SJSA1 (cell line): ENCODE measurements around the gene DNLZ. TPM values are rescaled to one million over a fixed set of nuclear protein-coding genes. Genes with fewer than 3 reads are reported as not detected.

ENCODE experiments used
- DNase-seq, 2 experiments: peaks; one replicate each; pipeline ENCODE4 v3.0.0-alpha.2; 2015 to 2020; ENCODE audit warnings: low spot score in 2 of 2, low read depth in 1 of 2
- H3K27ac ChIP-seq: fragments of 250-450 bp; sonication (Bioruptor Pico); 2 replicates; pipeline ENCODE4 v1.5.1; 2020; ENCODE audit warnings: mild to moderate bottlenecking, moderate library complexity
- H3K27me3 ChIP-seq: fragments of 250-450 bp; sonication (Bioruptor Pico); replicated peaks from 2 replicates; pipeline ENCODE4 v1.5.1; 2020; ENCODE audit warnings: mild to moderate bottlenecking, moderate library complexity
- H3K36me3 ChIP-seq: fragments of 250-450 bp; sonication (Bioruptor Pico); 2 replicates; pipeline ENCODE4 v1.5.1; 2020; ENCODE audit warnings: mild to moderate bottlenecking
- H3K4me1 ChIP-seq: fragments of 250-450 bp; sonication (Bioruptor Pico); replicated peaks from 2 replicates; pipeline ENCODE4 v1.6.1; 2021; ENCODE audit warnings: mild to moderate bottlenecking
- H3K4me3 ChIP-seq: fragments of 250-450 bp; sonication (Bioruptor Pico); 2 replicates; pipeline ENCODE4 v1.5.1; 2020; ENCODE audit warnings: mild to moderate bottlenecking
- H3K9me3 ChIP-seq: fragments of 250-450 bp; sonication (Bioruptor Pico); replicated peaks from 2 replicates; pipeline ENCODE4 v1.5.1; 2020; ENCODE audit warnings: mild to moderate bottlenecking
- total RNA-seq: library from RNA; depleted of rRNA; stranded (reverse); fragments of >200 nt; shearing (Covaris generic); gene quantifications from 2 replicates; pipeline ENCODE4 v1.2.3, GENCODE V29; 2014

Gene DNLZ
- total RNA-seq, 1 experiment from 2014 or later, result 43.0 TPM

DNA sequence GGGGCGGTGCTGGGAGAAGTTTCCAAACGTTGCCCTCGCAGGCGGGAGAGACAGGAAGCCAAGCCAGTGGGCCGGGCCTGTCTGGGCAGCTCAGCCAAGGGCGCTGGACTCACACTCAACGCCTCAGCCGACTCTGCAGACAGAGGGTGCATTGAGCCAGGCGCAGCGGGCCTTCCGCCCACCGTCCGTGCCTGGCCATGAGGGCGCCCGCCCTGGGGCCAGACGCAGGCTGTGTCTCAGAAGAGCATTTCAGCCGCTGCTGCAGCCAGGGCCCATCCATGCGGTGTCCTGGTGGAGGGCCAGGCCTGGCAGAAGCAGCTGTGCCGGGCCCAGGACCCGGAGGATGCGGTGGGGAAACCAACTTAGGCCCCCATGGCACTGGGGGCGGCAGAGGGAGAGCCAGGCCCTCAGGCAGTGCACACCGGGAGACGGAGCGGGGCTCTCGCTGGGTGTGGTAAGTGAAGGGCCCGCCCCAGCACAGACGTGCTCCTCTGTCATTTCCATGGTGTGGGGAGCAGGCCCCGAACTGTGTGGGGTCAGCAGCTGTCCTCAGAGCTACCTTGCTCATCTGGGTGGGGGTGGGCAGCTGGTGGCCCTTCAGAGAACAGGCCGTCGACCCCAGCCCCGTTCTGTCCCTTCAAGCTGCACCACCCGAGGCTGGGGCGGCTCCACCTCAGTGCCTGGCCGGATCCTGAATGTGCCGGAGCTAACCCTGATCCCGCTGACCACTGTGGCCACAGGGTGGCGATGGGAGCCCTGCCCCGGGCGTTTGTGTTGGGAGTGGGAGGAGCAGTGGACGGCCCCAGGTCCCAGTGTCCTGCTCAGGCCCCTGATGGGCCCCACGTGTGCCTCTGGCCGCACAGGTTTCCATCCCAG lies 18.0 kb downstream of the DNLZ start:
- Histone ChIP-seq H3K27me3 (no peaks in the 10 kb centered on the region), H3K4me1 (no peaks in the 10 kb centered on the region; the same call in 1 of the 2 replicates), H3K4me3 (no peak overlapping the region), H3K36me3 (peaks cover 96% of the 10 kb centered on the region), H3K9me3 (no peaks in the 10 kb centered on the region), H3K27ac (no peak overlapping the region)
- no peak for DNase-seq

GRCh38 chr9:136344544-136345280 lies 18.8 kb downstream of the DNLZ start:
- peaks cover 96% of the 10 kb centered on the region for H3K36me3 ChIP-seq
- H3K27ac ChIP-seq, result no peak overlapping the region
- DNase-seq, result no peak
- no peak overlapping the region for H3K4me3 ChIP-seq
- H3K4me1 ChIP-seq, result no peaks in the 10 kb centered on the region; the same call in 1 of the 2 replicates
- no peaks in the 10 kb centered on the region for H3K27me3 ChIP-seq
- H3K9me3 ChIP-seq, result no peaks in the 10 kb centered on the region

DNA sequence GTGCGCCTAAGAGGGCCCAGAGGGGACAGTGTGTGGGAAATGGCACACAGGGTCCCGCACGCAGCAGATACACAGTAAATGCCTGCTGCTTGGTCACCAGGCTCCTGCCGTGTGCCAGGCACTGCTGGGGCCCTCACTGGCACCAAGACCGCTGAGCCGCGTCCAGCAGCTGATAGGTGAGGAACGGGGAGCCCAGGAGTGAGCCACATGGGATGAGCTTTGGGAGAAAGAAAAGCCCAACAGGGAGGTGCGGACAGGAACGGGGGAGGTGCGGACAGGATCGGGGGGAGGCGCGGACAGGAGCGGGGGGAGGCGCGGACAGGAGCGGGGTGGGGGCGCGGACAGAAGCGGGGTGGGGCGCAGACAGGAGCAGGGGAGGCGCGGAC lies 19.7 kb downstream of the DNLZ start:
- DNase-seq, result no peak
- Histone ChIP-seq H3K9me3 (no peaks in the 10 kb centered on the region), H3K4me3 (no peak overlapping the region), H3K27ac (no peak overlapping the region), H3K36me3 (peaks cover 96% of the 10 kb centered on the region), H3K27me3 (no peaks in the 10 kb centered on the region), H3K4me1 (peaks cover 4% of the 10 kb centered on the region)

DNA sequence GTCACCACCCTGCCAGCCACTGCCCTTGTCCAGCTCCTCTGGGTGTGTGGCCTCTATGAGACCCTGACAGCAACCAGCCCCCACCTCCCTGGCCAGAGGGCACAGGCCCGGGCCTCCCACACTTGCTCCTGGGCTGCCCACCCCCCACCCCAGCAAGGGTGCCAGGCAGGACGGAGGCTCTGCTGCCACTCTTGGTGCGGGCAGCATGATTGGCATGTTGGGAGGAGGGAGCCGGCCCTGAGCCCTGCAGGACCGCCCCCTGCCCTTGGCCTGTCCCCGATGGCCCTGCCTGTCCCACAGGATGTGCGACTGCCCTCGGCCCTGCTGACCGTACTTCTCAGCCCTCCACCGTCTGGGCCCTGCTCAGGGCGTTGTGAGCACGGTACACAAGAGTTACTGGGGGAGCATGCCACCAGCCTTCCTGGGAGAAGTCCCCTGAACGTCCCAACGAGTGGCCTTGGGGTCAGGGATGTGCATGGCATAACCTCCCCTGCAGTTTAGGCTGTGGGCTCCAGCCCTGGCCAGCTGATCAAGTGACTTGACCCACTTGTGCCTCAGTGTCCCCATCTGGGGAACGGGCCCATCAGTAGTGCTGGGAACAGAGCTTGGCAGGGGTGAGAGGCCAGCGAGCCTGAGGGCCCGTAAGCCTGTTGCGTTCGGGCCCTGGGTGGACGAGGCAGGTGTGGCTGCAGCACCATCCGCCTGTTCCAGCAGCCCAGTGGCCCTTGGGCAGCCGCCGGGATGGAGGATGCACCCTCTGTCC lies 20.2 kb downstream of the DNLZ start:
- no peak overlapping the region for H3K4me3 ChIP-seq
- H3K27me3 ChIP-seq, result no peaks in the 10 kb centered on the region
- peaks cover 96% of the 10 kb centered on the region for H3K36me3 ChIP-seq
- no peak for DNase-seq
- no peak overlapping the region for H3K27ac ChIP-seq
- no peaks in the 10 kb centered on the region for H3K9me3 ChIP-seq
- peaks cover 10% of the 10 kb centered on the region for H3K4me1 ChIP-seq

GRCh38 chr9:136342181-136343120 lies 21.1 kb downstream of the DNLZ start:
- Histone ChIP-seq H3K9me3 (no peaks in the 10 kb centered on the region), H3K27me3 (no peaks in the 10 kb centered on the region), H3K4me1 (peaks cover 19% of the 10 kb centered on the region), H3K36me3 (peaks cover 98% of the 10 kb centered on the region), H3K27ac (no peak overlapping the region), H3K4me3 (no peak overlapping the region)
- DNase-seq, result no peak

- H3K9me3 ChIP-seq, result no peaks in the 10 kb centered on the region
- no peaks in the 10 kb centered on the region for H3K27me3 ChIP-seq
- H3K4me3 ChIP-seq, result no peak overlapping the region
- DNase-seq, result no peak
- H3K36me3 ChIP-seq, result peaks cover 98% of the 10 kb centered on the region
- H3K27ac ChIP-seq, result no peak overlapping the region
- H3K4me1 ChIP-seq, result peaks cover 25% of the 10 kb centered on the region
These were observed 21.8 kb downstream of the DNLZ start for GRCh38 chr9:136341769-136342168.

DNA sequence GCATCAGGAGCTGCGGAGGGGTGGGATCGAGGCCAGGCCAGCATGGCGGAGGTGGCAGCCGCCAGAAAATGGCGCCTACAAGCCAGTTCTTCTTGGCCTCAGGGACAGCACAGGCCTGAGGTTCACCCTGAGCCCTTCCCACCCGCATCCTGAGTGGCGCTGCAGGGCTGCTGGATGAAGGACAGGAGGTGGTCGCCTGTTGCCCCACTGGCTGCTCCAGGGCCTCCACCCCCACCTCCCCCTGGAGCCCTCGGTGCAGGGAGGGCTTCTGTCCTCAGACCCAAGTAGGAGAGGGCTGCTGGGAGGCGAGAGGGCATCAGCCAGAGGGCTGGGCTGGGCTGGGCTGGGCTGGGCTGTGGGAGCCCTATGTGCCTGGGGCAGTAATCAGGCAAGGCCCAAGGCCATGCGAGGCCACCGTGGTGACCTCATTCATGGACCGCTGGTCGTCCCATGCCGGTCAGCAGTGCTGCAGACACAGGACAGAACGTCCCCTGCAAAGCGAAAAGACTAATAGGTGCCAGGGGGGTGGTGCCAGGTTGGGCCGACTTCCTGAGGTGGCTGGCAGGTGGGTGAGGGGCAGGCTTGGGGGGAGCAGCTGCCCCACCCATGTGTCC lies 22.4 kb downstream of the DNLZ start:
- no peak overlapping the region for H3K4me3 ChIP-seq

GRCh38 chr9:136340356-136341041 lies 23.0 kb downstream of the DNLZ start:
- DNase-seq, result no peak
- Histone ChIP-seq H3K36me3 (peaks cover 92% of the 10 kb centered on the region), H3K4me3 (no peak overlapping the region), H3K4me1 (peaks cover 38% of the 10 kb centered on the region), H3K27me3 (no peaks in the 10 kb centered on the region), H3K27ac (no peak overlapping the region), H3K9me3 (no peaks in the 10 kb centered on the region)

More for the DNA sequence above, 22.4 kb downstream of the DNLZ start:
- Histone ChIP-seq H3K9me3 (no peaks in the 10 kb centered on the region), H3K36me3 (peaks cover 96% of the 10 kb centered on the region), H3K27me3 (no peaks in the 10 kb centered on the region), H3K27ac (no peak overlapping the region), H3K4me1 (peaks cover 32% of the 10 kb centered on the region)
- no peak for DNase-seq

DNA sequence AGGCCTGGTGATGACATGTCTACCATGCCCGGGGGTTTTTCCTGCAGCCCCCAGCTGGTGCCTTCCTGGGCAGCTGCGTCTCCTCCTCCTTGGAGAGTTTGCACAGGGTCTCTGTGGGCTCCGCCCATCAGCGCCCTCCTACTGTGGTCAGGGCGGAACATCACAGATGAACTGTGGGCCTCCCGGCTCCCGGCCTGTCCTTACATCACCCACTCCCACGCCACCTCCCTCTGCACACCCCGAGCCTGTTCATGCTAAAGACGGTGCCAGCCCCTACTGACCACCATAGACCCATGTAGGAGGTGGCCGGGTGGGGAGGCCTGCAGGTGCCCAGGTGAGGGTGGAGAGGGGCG lies 23.6 kb downstream of the DNLZ start:
- DNase-seq, result no peak
- Histone ChIP-seq H3K4me1 (peaks cover 44% of the 10 kb centered on the region), H3K4me3 (no peak overlapping the region), H3K9me3 (no peaks in the 10 kb centered on the region), H3K27ac (no peak overlapping the region), H3K27me3 (no peaks in the 10 kb centered on the region), H3K36me3 (peaks cover 92% of the 10 kb centered on the region)

GRCh38 chr9:136339173-136339957 lies 24.2 kb downstream of the DNLZ start:
- Histone ChIP-seq H3K4me1 (peaks cover 50% of the 10 kb centered on the region), H3K4me3 (no peak overlapping the region), H3K27me3 (no peaks in the 10 kb centered on the region), H3K9me3 (no peaks in the 10 kb centered on the region), H3K36me3 (peaks cover 90% of the 10 kb centered on the region), H3K27ac (no peak overlapping the region)
- DNase-seq, result peak in 1 of 2 experiments; percentile 45

GRCh38 chr9:136338511-136338910 lies 25.0 kb downstream of the DNLZ start:
- Histone ChIP-seq H3K4me3 (no peak overlapping the region), H3K27ac (no peak overlapping the region), H3K4me1 (peaks cover 58% of the 10 kb centered on the region), H3K36me3 (peaks cover 92% of the 10 kb centered on the region), H3K27me3 (no peaks in the 10 kb centered on the region), H3K9me3 (no peaks in the 10 kb centered on the region)
- no peak for DNase-seq
